GM08714 (cell line): ENCODE results near the gene RABGGTA.
"Not testable (repeated sequence)": the region's sequence is repeated elsewhere in the genome, so short reads cannot be mapped to it uniquely, and the experiment has no call there.

Experiments used
- H3K4me3 ChIP-seq: fragments of 200-500 bp; sonication (Bioruptor generic); 2 replicates; pipeline ENCODE4 v1.5.1; 2014; ENCODE audit warnings: mild to moderate bottlenecking, low read length, inconsistent platforms
- ZNF274 ChIP-seq: IDR thresholded peaks from 2 replicates; pipeline ENCODE4 v1.6.1; 2012; ENCODE audit warnings: mild to moderate bottlenecking, low read depth, low read length

RABGGTA gene

GRCh38 chr14:24254630-24255392, 16.6 kb downstream of the RABGGTA start:
- TF ChIP-seq ZNF274: no peak
- H3K4me3 ChIP-seq: no peak overlapping the region

- H3K4me3 ChIP-seq: no peak overlapping the region
- TF ChIP-seq ZNF274: no peak
Observed at GRCh38 chr14:24253936-24254335, 17.5 kb downstream of the RABGGTA start.

GRCh38 chr14:24252289-24253124, 18.9 kb downstream of the RABGGTA start:
- no peak for TF ChIP-seq ZNF274
- no peak overlapping the region for H3K4me3 ChIP-seq

- no peak overlapping the region for H3K4me3 ChIP-seq
- TF ChIP-seq ZNF274: no peak
Observed at GRCh38 chr14:24251880-24252288, 19.5 kb downstream of the RABGGTA start.

- no peak overlapping the region for H3K4me3 ChIP-seq
- TF ChIP-seq ZNF274: no peak
Observed at GRCh38 chr14:24250354-24250753, 21.0 kb downstream of the RABGGTA start.

GRCh38 chr14:24249230-24250021, 22.0 kb downstream of the RABGGTA start:
- H3K4me3 ChIP-seq: no peak overlapping the region
- TF ChIP-seq ZNF274: no peak

GRCh38 chr14:24247422-24247821, 24.0 kb downstream of the RABGGTA start:
- TF ChIP-seq ZNF274: no peak

GRCh38 chr14:24246765-24247212, 24.6 kb downstream of the RABGGTA start:
- TF ChIP-seq ZNF274: no peak
- peak overlapping the region; percentile 10; the same call in 1 of the 2 replicates for H3K4me3 ChIP-seq

More at GRCh38 chr14:24247422-24247821, 24.0 kb downstream of the RABGGTA start:
- H3K4me3 ChIP-seq: no peak overlapping the region

- H3K4me3 ChIP-seq: not testable (repeated sequence)
Observed at GRCh38 chr14:24245350-24245749, 26.0 kb downstream of the RABGGTA start.

GRCh38 chr14:24243336-24243836, 28.0 kb downstream of the RABGGTA start:
- peak overlapping the region; percentile 49 for H3K4me3 ChIP-seq
- no peak for TF ChIP-seq ZNF274

GRCh38 chr14:24241829-24242443, 29.5 kb downstream of the RABGGTA start:
- H3K4me3 ChIP-seq: peak overlapping the region; percentile 79
- no peak for TF ChIP-seq ZNF274

- TF ChIP-seq ZNF274: no peak
- H3K4me3 ChIP-seq: no peak overlapping the region
Observed at GRCh38 chr14:24240110-24240918, 31.1 kb downstream of the RABGGTA start.

GRCh38 chr14:24238527-24239037, 32.8 kb downstream of the RABGGTA start:
- no peak overlapping the region for H3K4me3 ChIP-seq
- TF ChIP-seq ZNF274: no peak

- H3K4me3 ChIP-seq: no peak overlapping the region
- no peak for TF ChIP-seq ZNF274
Observed at GRCh38 chr14:24238123-24238522, 33.3 kb downstream of the RABGGTA start.
